ENCODE data around the gene MAP2K3.

MAP2K3 gene

DNA sequence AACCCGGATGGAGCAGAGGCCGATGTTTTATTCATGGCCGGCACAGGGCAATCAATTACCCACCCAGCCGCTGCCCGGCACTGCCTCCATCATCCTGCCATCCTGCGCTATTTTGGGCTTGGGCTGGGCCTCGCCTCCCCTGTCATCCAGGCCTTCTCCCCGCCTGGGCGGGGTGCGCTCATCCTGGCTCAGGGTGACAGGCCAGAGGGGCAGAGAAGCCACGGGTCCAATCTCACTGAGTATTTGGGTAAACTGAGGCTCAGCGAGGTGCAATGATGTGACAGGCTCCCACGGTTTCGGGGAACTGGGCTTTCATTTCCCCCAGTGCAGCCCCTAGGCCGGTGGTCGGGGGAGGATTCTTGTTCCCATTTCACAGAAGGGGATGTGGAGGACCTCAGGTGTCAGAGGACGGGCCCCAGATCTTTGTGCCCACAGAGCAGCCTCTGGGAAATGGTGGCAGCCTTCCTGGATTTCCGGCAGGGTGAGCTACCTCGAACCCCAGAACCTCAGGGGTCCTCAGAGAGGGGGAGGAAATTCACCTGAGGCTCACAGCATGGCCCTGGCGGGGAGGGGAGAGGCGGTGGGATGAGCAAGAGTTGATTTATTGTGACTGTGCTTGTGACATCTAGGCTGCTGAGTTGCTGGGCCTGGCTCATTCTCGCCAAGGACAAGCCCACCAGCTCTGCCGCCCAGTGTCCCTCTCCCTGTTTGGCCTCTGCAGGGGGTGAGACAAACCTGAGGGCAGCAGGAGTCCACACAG is 67.9 kb downstream of the MAP2K3 start:
- no peak for DNase-seq (ENCODE audit: low spot score)

- no peak for DNase-seq (ENCODE audit: low spot score)
Measured at GRCh38 chr17:21352981-21353265, 68.4 kb downstream of the MAP2K3 start.

- no peak for DNase-seq (ENCODE audit: low spot score)
Measured at GRCh38 chr17:21353326-21354010, 69.0 kb downstream of the MAP2K3 start.

DNA sequence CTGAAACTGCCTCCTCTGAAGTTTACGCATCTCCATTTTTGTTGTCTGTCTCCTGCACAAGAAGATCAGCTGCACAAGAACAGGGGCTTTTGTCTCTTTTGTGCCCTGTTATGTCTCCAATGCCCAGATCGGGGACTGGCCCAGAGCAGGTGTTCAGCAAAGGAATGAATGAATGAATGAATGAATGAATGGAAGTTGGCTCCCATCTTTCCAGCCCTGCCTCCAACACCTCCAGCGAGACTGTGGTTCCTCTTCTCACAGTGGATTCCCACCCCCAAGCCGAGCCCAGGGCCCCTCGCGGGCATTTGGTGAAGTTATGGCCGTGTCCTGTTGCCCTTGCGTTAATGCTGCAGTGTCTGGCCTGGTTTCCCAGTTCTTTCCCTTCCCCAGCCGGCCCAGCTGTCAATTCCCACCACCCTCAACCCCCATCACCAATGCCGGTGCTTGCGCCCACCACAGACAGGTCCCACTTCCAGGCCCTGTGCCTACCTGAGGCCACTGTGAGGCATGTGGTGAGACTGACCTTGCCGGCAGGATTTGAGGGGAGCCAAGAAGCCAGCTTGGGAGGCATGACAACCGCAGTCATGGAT is 70.4 kb downstream of the MAP2K3 start:
- no peak for DNase-seq (ENCODE audit: low spot score)

- no peak for DNase-seq (ENCODE audit: low spot score)
Measured at GRCh38 chr17:21355586-21355985, 71.1 kb downstream of the MAP2K3 start.

DNA sequence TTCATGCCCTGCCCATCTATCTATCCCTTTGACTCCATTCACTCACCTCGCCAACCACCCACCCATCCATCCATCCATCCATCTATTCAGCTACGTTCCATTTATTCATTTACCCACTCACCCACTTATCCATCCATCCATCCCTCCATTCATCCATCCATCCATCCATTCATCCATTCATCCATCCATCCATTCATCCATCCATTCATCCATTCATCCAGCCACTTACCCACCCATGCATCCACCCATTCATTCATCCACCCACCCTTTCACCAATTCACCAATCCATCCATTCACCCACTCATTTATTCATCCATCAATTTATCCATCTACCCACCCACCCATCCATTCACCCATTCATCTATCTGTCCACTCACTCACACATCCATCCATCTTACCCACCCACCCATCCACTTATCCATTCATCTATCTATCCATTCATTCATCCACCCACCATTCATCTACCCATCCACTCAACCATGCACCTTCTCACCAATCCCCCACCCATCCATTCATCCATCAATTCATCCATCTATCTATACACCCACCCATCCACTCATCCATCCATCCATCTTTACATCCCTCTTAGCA is 72.1 kb downstream of the MAP2K3 start:
- DNase-seq (ENCODE audit: low spot score): no peak

DNA sequence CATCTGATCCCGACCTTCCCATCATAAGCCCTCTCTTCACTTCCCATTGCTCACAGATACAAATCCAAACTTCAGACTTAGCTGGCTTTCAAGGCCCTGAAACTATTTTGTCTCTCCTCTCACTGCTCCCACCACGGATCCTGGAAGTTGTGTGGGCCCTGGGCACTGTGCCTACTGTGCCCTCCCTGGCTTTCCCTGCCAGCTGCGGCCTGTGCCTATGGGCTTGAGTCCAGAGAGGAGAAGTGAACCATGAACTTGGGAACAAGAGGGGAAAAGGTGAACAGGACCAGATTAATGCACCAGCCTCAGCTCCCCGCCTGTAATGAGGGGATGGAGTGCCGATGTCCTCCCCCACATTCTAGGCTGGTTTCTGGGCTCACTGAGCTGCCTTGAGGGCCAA is 72.8 kb downstream of the MAP2K3 start:
- DNase-seq (ENCODE audit: low spot score): no peak

- DNase-seq (ENCODE audit: low spot score): no peak
Measured at GRCh38 chr17:21357696-21358656, 73.5 kb downstream of the MAP2K3 start.

- DNase-seq (ENCODE audit: low spot score): no peak
Measured at GRCh38 chr17:21358682-21359482, 74.4 kb downstream of the MAP2K3 start.

- no peak for DNase-seq (ENCODE audit: low spot score)
Measured at GRCh38 chr17:21359483-21359840, 75.0 kb downstream of the MAP2K3 start.

GRCh38 chr17:21360048-21360447 is 75.5 kb downstream of the MAP2K3 start:
- DNase-seq (ENCODE audit: low spot score): no peak

- no peak for DNase-seq (ENCODE audit: low spot score)
Measured at GRCh38 chr17:21361020-21361809, 76.7 kb downstream of the MAP2K3 start.

GRCh38 chr17:21362331-21362931 is 77.9 kb downstream of the MAP2K3 start:
- DNase-seq (ENCODE audit: low spot score): no peak

- DNase-seq (ENCODE audit: low spot score): no peak
Measured at GRCh38 chr17:21363776-21364642, 79.5 kb downstream of the MAP2K3 start.
